Thoracic aorta endothelial cell (primary cell): ENCODE results near the gene ARHGAP6. TPM values are rescaled to one million over a fixed set of nuclear protein-coding genes. Genes with fewer than 3 reads are reported as not detected.

Source experiments
- small RNA-seq: library from RNA; depleted of rRNA; stranded (forward); fragments of <200 nt; gene quantifications from one replicate; pipeline ENCODE3, GENCODE V24; 2012
- total RNA-seq: library from RNA; depleted of rRNA; stranded (reverse); fragments of >200 nt; gene quantifications from 2 replicates; pipeline ENCODE4 v1.2.3, GENCODE V29; 2012

The ARHGAP6 gene
- total RNA-seq, result 1.1 TPM in 2 replicates

GRCh38 chrX:11665168-11666111 is at the start of gene ARHGAP6:
TSS of gene ARHGAP6 (minus strand) at chrX:11665920. CDS start at chrX:11664828, 1,092 bp downstream.

GRCh38 chrX:11293113-11293512 is 372.6 kb downstream of the ARHGAP6 start, which contains the start of gene AMELX:
TSS of gene AMELX (plus strand) at chrX:11293413. CDS start at chrX:11294789, 1,376 bp downstream.

DNA sequence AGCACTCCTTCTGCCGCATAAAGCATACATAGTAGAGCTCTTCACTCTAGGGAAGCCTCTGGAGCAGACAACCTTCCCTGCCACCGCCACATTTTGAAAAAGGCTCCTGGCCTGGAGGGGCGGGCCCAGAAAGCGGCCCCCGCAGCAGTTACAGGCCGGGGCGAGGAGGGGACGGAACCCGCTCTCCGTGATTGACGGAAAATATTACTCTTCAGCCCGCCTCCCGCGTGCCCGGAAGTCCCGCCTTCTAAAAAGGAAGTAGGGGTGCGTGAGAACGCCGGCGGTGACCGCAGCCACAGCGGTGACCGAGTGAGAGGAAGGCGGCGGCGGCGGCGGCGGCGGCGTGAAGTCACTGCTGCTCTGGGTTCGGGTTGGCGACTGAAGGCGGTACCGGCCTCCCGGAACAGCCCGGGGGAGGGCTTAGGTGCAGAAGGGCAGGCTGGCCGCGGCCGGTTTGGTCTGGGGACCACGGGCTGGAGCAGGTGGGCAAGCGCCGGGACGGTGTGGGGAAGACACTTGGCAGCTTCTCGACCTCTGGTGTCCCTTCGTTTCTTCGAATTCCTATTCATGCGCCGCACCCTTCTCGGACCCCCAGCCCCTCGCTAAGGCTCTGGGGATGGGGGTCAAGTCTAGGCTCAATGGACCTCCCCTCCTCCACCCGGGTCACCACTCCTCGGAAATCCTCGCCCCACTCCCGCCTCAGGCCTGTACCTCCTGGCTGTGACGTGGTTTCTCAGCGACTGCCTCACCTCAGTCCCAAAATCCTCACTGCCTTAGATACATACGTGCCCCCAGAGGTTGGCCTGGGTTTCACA is 554.5 kb downstream of the ARHGAP6 start, which contains the start of gene HCCS:
Gene HCCS, plus strand, starts transcription at position 296 of the 815 bp plus-strand sequence. CDS start 729 bp downstream, outside the sequence.

Small RNA genes lying within 50 kb of the gene (small RNA-seq; reads per million reads assigned to genes)
- not detected for gene MIR548AX
- gene RF00019, result not detected
- gene RF02271, result not detected

Other genes starting within 250 kb of the ARHGAP6 start
- 78.9 and 79.4 TPM in 2 replicates for gene MSL3, start 92.3 kb upstream of the ARHGAP6 start, total RNA-seq